SK-N-SH (cell line): ENCODE measurements around the gene FLRT2. TPM values are rescaled to one million over a fixed set of nuclear protein-coding genes. Genes with fewer than 3 reads are reported as not detected.

ENCODE experiments used
- CTCF ChIA-PET: fragments of 300-600, 350-600 bp; formaldehyde crosslinking; extraction: SDS; loops from one replicate; lab custom pipeline; 2021; lab: Yijun Ruan, JAX
- POLR2A ChIA-PET: fragments of 350-600 bp; sonication (Branson Sonifier 250); formaldehyde crosslinking; extraction: SDS; loops from one replicate; lab custom pipeline; 2020; ENCODE audit warnings: antibody characterized with exemption, inconsistent platforms; lab: Yijun Ruan, JAX
- DNase-seq: peaks from one replicate; pipeline ENCODE4 v3.0.0; 2012
- H2AFZ ChIP-seq: fragments of 200-600 bp; sonication (generic); 2 replicates; pipeline ENCODE4 v1.8.1; 2016; ENCODE audit warnings: antibody characterized with exemption, mild to moderate bottlenecking, low read depth
- H3F3A ChIP-seq: fragments of 200-600 bp; sonication (generic); replicated peaks from 2 replicates; pipeline ENCODE3; 2016; ENCODE audit warnings: antibody characterized with exemption, mild to moderate bottlenecking; ENCODE audit not compliant: insufficient read depth
- H3K27ac ChIP-seq, 2 experiments: fragments of 200-500 bp in 1 of 2; fragments of 200-600 bp in 1 of 2; sonication (Bioruptor generic) in 1 of 2; sonication (generic), shearing (Covaris generic) in 1 of 2; 2 replicates each; pipeline versions ENCODE4 v1.5.1 to v1.6.1; 2014 to 2016; ENCODE audit warnings: low read depth in 2 of 2, inconsistent platforms in 1 of 2, low read length in 1 of 2, mild to moderate bottlenecking in 1 of 2, mixed read lengths in 1 of 2
- H3K27me3 ChIP-seq: fragments of 200-600 bp; sonication (generic), shearing (Covaris generic); 2 replicates; pipeline ENCODE4 v1.6.1; 2016; ENCODE audit warnings: mixed run types; ENCODE audit not compliant: insufficient read depth
- H3K36me3 ChIP-seq, 2 experiments: fragments of 200-500 bp in 1 of 2; fragments of 200-600 bp in 1 of 2; sonication (Bioruptor generic) in 1 of 2; sonication (generic) in 1 of 2; replicated peaks in 1 of 2; 2 replicates each; pipeline versions ENCODE3 to v1.5.1; 2014 to 2016; ENCODE audit warnings: low read length in 1 of 2, mild to moderate bottlenecking in 1 of 2; ENCODE audit not compliant: insufficient read depth in 2 of 2, control insufficient read depth in 1 of 2
- H3K4me1 ChIP-seq, 2 experiments: fragments of 200-500 bp in 1 of 2; fragments of 200-600 bp in 1 of 2; sonication (Bioruptor generic) in 1 of 2; sonication (generic), shearing (Covaris generic) in 1 of 2; 2 replicates each; pipeline versions ENCODE4 v1.5.1 to v1.6.1; 2014 to 2016; ENCODE audit warnings: low read depth in 1 of 2, low read length in 1 of 2, mixed run types in 1 of 2; ENCODE audit not compliant: insufficient read depth in 2 of 2, control insufficient read depth in 1 of 2
- H3K4me2 ChIP-seq: fragments of 200-600 bp; sonication (generic), shearing (Covaris generic); 2 replicates; pipeline ENCODE4 v1.6.1; 2017; ENCODE audit warnings: mixed run types
- H3K4me3 ChIP-seq, 2 experiments: fragments of 200-500 bp in 1 of 2; fragments of 200-600 bp in 1 of 2; sonication (Bioruptor generic) in 1 of 2; sonication (generic), shearing (Covaris generic) in 1 of 2; 2 replicates each; pipeline versions ENCODE4 v1.5.1 to v1.8.1; 2014 to 2016; ENCODE audit warnings: low read depth in 2 of 2, inconsistent platforms in 1 of 2, low read length in 1 of 2, mild to moderate bottlenecking in 1 of 2, mixed read lengths in 1 of 2, moderate library complexity in 1 of 2
- H3K79me2 ChIP-seq: fragments of 200-600 bp; sonication (generic); 2 replicates; pipeline ENCODE4 v1.8.1; 2017; ENCODE audit warnings: mild to moderate bottlenecking; ENCODE audit not compliant: insufficient read depth
- H3K9ac ChIP-seq: fragments of 200-600 bp; sonication (generic); 2 replicates; pipeline ENCODE4 v1.6.1; 2017; ENCODE audit warnings: mixed run types
- H3K9me2 ChIP-seq: fragments of 200-600 bp; sonication (generic); 2 replicates; pipeline ENCODE4 v1.6.1; 2017; ENCODE audit warnings: mixed run types
- H3K9me3 ChIP-seq: fragments of 200-600 bp; sonication (generic); 2 replicates; pipeline ENCODE4 v1.6.1; 2017; ENCODE audit warnings: mixed run types, mild to moderate bottlenecking, moderate library complexity
- H4K20me1 ChIP-seq: fragments of 200-600 bp; sonication (generic); 2 replicates; pipeline ENCODE4 v1.6.1; 2017; ENCODE audit warnings: mild to moderate bottlenecking, mixed run types; ENCODE audit not compliant: insufficient read depth
- ELF1 ChIP-seq: IDR thresholded peaks from 2 replicates; pipeline ENCODE4 v1.4.0; 2012
- FOXJ3 ChIP-seq: sonication (generic); formaldehyde crosslinking; IDR thresholded peaks from 2 replicates; pipeline ENCODE4 v1.5.1; 2020; ENCODE audit warnings: mild to moderate bottlenecking, missing genetic modification reagents
- FOXM1 ChIP-seq: IDR thresholded peaks from 2 replicates; pipeline ENCODE4 v1.4.0; 2012; ENCODE audit warnings: low read depth, mild to moderate bottlenecking
- GABPA ChIP-seq: IDR thresholded peaks from 2 replicates; pipeline ENCODE4 v1.4.0; 2012; ENCODE audit warnings: low read depth, mild to moderate bottlenecking
- JUND ChIP-seq: IDR thresholded peaks from 2 replicates; pipeline ENCODE4 v1.4.0; 2012
- POLR2AphosphoS5 ChIP-seq: IDR thresholded peaks from 2 replicates; pipeline ENCODE4 v1.6.1; 2012; ENCODE audit warnings: low read depth, low read length
- RAD21 ChIP-seq: IDR thresholded peaks from 2 replicates; pipeline ENCODE4 v1.6.1; 2012; ENCODE audit warnings: mild to moderate bottlenecking, low read length
- RFX5 ChIP-seq: IDR thresholded peaks from 2 replicates; pipeline ENCODE4 v1.6.1; 2012; ENCODE audit warnings: mild to moderate bottlenecking, improper control_type of control experiment, low read length
- SMC3 ChIP-seq: IDR thresholded peaks from 2 replicates; pipeline ENCODE4 v1.6.1; 2012; ENCODE audit warnings: low read depth, low read length, improper control_type of control experiment
- WGBS: methylation state at CpG from one replicate; pipeline ENCODE4 v1.1.6; 2017; ENCODE audit warnings: low lambda C conversion rate; 5-methylcytosine and 5-hydroxymethylcytosine counted together
- polyA plus RNA-seq, 3 experiments: library from polyadenylated mRNA; depleted of rRNA; stranded (reverse); fragments of >200 nt; gene quantifications; 2 replicates each; pipeline ENCODE4 v1.2.3, GENCODE V29; 2012
- TF ChIP-seq, protein P1 (sequence below): fragments of 150-350 bp; IDR thresholded peaks from 2 replicates; pipeline ENCODE4 v1.6.1; 2017; ENCODE audit warnings: antibody characterized with exemption, low read length, low read depth, borderline replicate concordance
- TF ChIP-seq, protein P2 (sequence below): fragments of 200-600 bp; sonication (generic); IDR thresholded peaks from 2 replicates; pipeline ENCODE4 v1.6.1; 2017; ENCODE audit warnings: antibody characterized with exemption, mild to moderate bottlenecking, moderate library complexity

The FLRT2 gene
- polyA plus RNA-seq, 1 of the 3 experiments (the other 2 are of a cell fraction): 10.8 TPM

DNA sequence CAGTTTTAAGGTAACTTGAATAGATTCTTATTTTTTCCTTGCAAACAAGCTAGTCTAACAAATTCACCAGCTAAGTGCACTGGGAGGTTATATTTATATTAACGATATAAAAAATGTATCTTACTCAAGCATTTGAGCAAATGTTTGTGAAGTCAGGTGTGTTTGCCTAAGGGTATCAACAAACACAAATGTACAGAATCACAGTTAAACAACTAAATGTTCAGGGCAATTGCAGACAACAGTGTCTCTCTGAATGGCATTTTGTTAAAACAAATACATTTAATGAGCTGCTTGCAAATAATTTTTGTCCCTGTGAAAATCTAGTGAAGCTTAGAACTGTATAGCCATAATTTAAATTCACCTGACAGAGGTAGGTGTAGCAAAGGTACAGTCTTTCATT, 28.2 kb upstream of the FLRT2 start:
- no peak overlapping the region for H3K27ac ChIP-seq
- no peaks in the 10 kb centered on the region for H3K4me1 ChIP-seq
- 43% methylated on average over 1 of the region's 1 CpG for WGBS
- no peaks in the 10 kb centered on the region for H4K20me1 ChIP-seq
- CTCF ChIA-PET: no interaction called here
- no peak for DNase-seq
- no peaks in the 10 kb centered on the region for H3K27me3 ChIP-seq
- H3K9me2 ChIP-seq: no peaks in the 10 kb centered on the region
- no peak overlapping the region for H3K9ac ChIP-seq
- H3K79me2 ChIP-seq: no peaks in the 10 kb centered on the region
- H3K9me3 ChIP-seq: no peaks in the 10 kb centered on the region
- no peaks in the 10 kb centered on the region for H3F3A ChIP-seq
- TF ChIP-seq JUND (no peak), RFX5 (no peak), ELF1 (no peak), FOXJ3 (CRISPR knock-in tag) (no peak), POLR2AphosphoS5 (no peak), FOXM1 (no peak)
- POLR2A ChIA-PET: no interaction called here
- no peak overlapping the region for H3K4me3 ChIP-seq
- no peaks in the 10 kb centered on the region for H3K36me3 ChIP-seq
- no peak overlapping the region for H3K4me2 ChIP-seq
- no peak overlapping the region for H2AFZ ChIP-seq

DNA sequence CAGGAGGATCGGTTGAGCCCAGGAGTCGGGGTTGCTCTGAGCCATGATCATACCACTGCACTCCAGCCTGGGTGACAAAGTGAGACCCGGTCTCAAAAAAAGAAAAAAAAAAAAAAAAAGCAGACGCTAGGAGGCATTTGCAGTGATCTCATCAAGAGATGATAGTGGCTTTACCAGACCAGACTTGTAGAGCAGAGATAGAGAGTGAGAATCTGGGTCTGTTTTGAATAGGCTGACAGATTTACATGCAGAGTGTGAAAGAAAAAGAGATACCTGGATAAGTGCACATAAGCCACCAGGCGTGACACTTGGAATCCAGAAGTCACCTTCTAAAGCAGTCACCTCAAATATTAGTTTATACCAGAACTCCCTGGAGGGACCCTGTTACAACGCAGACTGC, 21.1 kb upstream of the FLRT2 start:
- no peaks in the 10 kb centered on the region for H3K79me2 ChIP-seq
- no peak overlapping the region for H2AFZ ChIP-seq
- ChIA-PET CTCF (no interaction called here), POLR2A (no interaction called here)
- no peak overlapping the region for H3K4me2 ChIP-seq
- no peaks in the 10 kb centered on the region for H3K9me2 ChIP-seq
- H3F3A ChIP-seq: no peaks in the 10 kb centered on the region
- H3K27ac ChIP-seq: no peak overlapping the region
- H3K36me3 ChIP-seq: no peaks in the 10 kb centered on the region
- no peak overlapping the region for H3K4me3 ChIP-seq
- TF ChIP-seq, protein P1, sequence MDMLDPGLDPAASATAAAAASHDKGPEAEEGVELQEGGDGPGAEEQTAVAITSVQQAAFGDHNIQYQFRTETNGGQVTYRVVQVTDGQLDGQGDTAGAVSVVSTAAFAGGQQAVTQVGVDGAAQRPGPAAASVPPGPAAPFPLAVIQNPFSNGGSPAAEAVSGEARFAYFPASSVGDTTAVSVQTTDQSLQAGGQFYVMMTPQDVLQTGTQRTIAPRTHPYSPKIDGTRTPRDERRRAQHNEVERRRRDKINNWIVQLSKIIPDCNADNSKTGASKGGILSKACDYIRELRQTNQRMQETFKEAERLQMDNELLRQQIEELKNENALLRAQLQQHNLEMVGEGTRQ: no peak
- no peak for TF ChIP-seq RAD21
- H4K20me1 ChIP-seq: no peaks in the 10 kb centered on the region
- no peak for DNase-seq
- 57% methylated on average over 6 of the region's 6 CpGs for WGBS
- no peaks in the 10 kb centered on the region for H3K27me3 ChIP-seq
- no peak overlapping the region for H3K9ac ChIP-seq
- H3K9me3 ChIP-seq: no peaks in the 10 kb centered on the region
- H3K4me1 ChIP-seq: no peaks in the 10 kb centered on the region

DNA sequence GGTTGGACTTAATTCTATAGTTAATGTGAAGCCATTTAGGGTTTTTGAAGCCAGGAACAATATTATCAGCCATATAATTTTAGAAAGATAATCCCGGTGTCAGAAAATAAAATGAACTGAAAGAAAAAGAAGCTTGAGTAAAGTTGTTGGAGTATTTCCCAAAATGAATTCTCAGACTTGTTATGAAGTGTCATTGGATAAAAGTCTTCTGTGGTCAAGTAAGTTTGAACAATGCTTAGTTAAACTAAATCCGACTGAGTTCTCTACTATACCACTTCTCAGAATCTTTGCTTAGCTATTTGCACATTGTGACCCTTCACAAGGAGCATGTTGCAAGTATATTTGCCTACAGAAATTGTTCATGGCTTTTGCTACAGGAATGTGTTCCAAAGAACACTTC, 17.5 kb upstream of the FLRT2 start:
- Histone ChIP-seq H3K36me3 (no peaks in the 10 kb centered on the region), H3K9me3 (no peaks in the 10 kb centered on the region), H3K79me2 (peaks cover 16% of the 10 kb centered on the region; the same call in 1 of the 2 replicates), H3K27me3 (no peaks in the 10 kb centered on the region), H3K4me1 (peaks cover 0 to 5% of the 10 kb centered on the region in 2 experiments; a peak in 2 of 4 replicates), H3K4me3 (no peak overlapping the region), H3K9ac (no peak overlapping the region), H3K4me2 (no peak overlapping the region), H2AFZ (no peak overlapping the region), H3K9me2 (no peaks in the 10 kb centered on the region), H4K20me1 (no peaks in the 10 kb centered on the region), H3K27ac (no peak overlapping the region), H3F3A (peaks cover 20% of the 10 kb centered on the region)
- POLR2A ChIA-PET: no interaction called here
- 31% methylated on average over 2 of the region's 2 CpGs for WGBS
- CTCF ChIA-PET: interaction anchor here (1.1 kb wide), 1 partner anchor 15 kb away, joined by 3 read pairs; no protein-coding TSS in a partner anchor
- TF ChIP-seq, protein P2, sequence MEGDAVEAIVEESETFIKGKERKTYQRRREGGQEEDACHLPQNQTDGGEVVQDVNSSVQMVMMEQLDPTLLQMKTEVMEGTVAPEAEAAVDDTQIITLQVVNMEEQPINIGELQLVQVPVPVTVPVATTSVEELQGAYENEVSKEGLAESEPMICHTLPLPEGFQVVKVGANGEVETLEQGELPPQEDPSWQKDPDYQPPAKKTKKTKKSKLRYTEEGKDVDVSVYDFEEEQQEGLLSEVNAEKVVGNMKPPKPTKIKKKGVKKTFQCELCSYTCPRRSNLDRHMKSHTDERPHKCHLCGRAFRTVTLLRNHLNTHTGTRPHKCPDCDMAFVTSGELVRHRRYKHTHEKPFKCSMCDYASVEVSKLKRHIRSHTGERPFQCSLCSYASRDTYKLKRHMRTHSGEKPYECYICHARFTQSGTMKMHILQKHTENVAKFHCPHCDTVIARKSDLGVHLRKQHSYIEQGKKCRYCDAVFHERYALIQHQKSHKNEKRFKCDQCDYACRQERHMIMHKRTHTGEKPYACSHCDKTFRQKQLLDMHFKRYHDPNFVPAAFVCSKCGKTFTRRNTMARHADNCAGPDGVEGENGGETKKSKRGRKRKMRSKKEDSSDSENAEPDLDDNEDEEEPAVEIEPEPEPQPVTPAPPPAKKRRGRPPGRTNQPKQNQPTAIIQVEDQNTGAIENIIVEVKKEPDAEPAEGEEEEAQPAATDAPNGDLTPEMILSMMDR: no peak
- no peak for TF ChIP-seq GABPA
- TF ChIP-seq SMC3: no peak
- no peak for DNase-seq
